Erythroblast (primary cell): ENCODE results near the gene LTC4S.

Source experiments
- GATA1 ChIP-seq: IDR thresholded peaks from 2 replicates; pipeline ENCODE4 v1.6.1; 2011; ENCODE audit warnings: low read depth, mild to moderate bottlenecking, control low read depth, low read length, moderate library complexity
- POLR2A ChIP-seq: IDR thresholded peaks from 2 replicates; pipeline ENCODE4 v1.6.1; 2011; ENCODE audit warnings: mild to moderate bottlenecking, low read length

GRCh38 chr5:179788193-179788854, 5.5 kb upstream of the LTC4S start:
- no peak for TF ChIP-seq POLR2A
- TF ChIP-seq GATA1 = no peak
